LNCaP clone FGC (cell line): ENCODE results near the gene MEIS1.

ENCODE experiments used
- DNase-seq: peaks from one replicate; pipeline ENCODE4 v3.0.0-alpha.2; 2011; ENCODE audit warnings: low read depth
- H3K4me3 ChIP-seq: 2 replicates; pipeline ENCODE4 v1.5.1; 2011; ENCODE audit warnings: mild to moderate bottlenecking, low read depth, low read length, control low read depth
- CTCF ChIP-seq: IDR thresholded peaks from 2 replicates; pipeline ENCODE4 v1.5.1; 2012; ENCODE audit warnings: mild to moderate bottlenecking; ENCODE audit not compliant: control insufficient read depth, insufficient read depth; ENCODE audit errors: extremely low read depth

Gene MEIS1

DNA sequence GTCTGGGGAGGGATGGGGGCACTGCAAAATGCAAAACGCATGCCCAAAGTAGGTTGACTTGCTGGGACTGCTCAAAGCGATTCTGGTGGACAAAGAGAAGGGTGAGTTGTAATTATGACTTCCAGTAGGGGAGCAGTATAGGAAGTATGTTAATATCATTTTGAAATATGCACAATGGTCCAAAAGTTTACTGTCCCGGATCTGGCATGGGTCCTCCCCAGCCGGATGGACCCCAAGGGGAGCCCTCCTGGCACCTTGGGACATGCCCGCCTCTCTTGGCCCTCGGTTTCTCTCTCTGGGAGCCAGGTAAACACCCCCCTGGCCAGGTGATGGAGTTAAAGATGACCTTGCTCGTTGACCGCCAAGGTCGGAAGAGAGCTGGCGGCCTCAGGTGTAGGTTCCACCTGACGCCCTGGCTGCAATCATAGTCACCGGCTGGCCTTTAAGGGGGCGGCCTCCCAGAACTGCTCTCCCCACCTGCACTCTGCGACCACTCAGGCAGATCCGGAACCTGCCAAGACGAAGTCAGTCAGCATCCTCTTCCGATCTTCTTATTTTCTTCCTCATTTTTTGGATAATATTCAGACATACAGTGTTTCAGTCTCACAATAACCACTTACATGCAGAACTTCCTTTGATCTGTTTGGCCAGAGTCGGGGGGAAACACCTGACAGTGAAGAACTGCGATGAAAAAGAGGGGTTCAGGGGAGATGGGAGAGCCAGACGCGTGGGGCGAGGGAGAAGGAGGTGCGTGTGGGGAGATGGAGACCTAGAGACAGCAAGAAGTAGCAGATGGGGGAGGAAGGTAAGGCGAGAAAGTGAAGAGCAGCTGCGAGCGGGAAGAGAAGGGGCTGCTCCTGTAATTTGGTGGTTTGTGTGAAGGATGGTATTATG lies 148.3 kb downstream of the MEIS1 start:
- H3K4me3 ChIP-seq: no peak overlapping the region
- no peak for TF ChIP-seq CTCF
- no peak for DNase-seq

GRCh38 chr2:66583881-66584280 lies 149.0 kb downstream of the MEIS1 start:
- no peak for DNase-seq
- TF ChIP-seq CTCF: no peak

DNA sequence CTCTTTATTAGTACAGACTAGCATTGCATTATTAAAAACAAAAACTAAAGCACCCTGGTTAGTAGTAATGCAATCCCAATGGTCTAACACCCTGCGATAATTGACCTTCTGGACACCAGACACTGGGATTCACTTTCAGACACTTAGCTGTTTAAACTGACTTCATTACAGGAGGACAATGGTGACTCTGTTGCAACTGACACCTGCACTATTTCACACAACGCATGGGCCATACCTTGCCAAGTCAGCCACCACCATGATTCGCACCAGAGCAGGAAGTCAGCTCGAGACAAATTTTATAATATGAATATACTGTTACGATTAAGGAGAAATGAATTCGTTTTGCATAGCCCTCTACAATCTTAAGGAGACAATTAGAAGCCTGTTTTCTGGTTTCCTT lies 150.7 kb downstream of the MEIS1 start:
- TF ChIP-seq CTCF: no peak
- H3K4me3 ChIP-seq: no peak overlapping the region
- no peak for DNase-seq

More at GRCh38 chr2:66583881-66584280, 149.0 kb downstream of the MEIS1 start:
- H3K4me3 ChIP-seq: no peak overlapping the region

DNA sequence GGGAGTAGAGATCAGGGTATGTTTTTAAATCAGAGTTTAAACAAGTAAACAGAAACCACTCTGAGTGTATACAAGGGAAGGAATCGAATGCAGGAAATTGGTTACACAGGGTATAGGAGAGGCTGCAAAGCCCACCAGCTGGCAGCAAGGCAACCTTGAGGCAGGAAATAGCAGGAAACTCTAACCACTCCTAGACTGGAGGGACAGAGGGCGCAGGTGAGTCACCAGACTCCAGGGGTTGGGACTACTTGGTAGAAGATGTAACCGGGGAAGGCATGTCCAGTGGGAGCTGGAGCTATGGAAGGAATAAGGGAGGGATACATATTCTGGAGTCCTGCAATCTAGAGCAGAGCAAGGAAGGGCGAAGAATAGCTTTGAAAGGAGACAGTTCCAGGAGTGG lies 152.3 kb downstream of the MEIS1 start:
- peak; percentile 28; the same call in 1 of the 2 replicates for TF ChIP-seq CTCF
- H3K4me3 ChIP-seq: no peak overlapping the region
- DNase-seq: no peak

DNA sequence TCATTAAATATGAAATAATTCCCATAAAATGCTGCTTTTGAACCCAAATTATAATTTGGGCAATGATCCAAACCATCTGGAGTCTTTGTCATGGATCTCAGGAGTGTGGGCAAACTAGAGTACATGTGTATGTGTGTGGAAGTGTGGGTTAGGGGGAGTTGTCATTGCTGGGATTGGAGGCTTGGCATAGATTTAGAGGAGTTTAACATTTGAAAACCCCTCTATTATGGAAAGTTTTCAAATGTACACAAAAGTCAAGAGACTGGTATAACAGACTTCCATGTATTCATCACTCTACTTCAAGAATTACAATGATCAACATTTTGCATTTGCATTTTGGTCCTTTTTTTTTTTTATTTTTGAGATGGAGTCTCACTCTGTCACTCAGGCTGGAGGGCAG lies 159.1 kb downstream of the MEIS1 start:
- DNase-seq: no peak
- no peak for TF ChIP-seq CTCF
- H3K4me3 ChIP-seq: no peak overlapping the region

DNA sequence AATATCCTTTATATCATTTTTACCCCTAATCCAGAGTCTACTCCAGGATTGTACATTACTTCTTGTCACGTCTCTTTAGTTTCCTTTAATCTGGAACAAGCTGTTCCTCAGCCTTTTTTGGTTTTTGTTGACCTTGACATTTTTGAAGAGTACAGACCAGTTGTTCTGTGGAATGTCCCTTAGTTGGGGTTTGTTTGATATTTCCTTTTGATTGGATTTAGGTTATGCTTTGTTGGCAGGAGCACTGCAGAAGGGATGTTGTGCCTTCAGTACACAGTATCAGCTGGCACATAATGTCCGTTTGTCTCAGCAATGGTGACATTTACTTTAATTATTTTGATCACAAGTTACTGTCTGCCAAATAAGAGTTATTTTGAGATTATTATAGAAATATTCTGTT lies 160.6 kb downstream of the MEIS1 start:
- H3K4me3 ChIP-seq: no peak overlapping the region
- no peak for TF ChIP-seq CTCF
- DNase-seq: no peak

DNA sequence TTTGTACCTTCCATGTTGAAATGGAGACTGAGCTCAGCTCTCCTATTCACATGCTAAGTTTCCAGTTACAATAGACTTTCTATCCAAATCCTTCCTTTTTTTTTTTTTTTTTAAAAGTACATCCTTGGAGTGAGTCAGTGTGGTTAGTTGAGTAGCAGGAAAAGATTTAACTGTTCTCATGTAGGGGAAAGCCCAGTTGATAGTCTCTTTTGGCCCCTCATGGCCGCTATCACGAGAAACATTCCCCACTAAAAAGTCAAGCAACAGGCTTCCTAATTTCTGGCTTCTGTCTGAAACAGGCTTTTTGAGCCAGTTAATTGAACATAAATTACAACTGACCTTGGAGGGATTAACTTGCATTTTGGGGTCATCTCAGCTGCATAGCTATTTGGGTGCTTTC lies 161.3 kb downstream of the MEIS1 start:
- DNase-seq: no peak
- no peak for TF ChIP-seq CTCF
- no peak overlapping the region for H3K4me3 ChIP-seq
